Endothelial cell (in vitro differentiated cells): Measurements from ENCODE around the gene GOSR1. TPM values are rescaled to one million over a fixed set of nuclear protein-coding genes. Genes with fewer than 3 reads are reported as not detected.
"Not testable (repeated sequence)": the region's sequence is repeated elsewhere in the genome, so short reads cannot be mapped to it uniquely, and the experiment has no call there.

ENCODE experiments used
- DNase-seq: peaks from one replicate; pipeline ENCODE4 v3.0.0; 2021; ENCODE audit warnings: low spot score
- H3K27ac Mint-ChIP-seq: one replicate; pipeline ENCODE4 v1.8.0; 2021; ENCODE audit warnings: mixed read lengths, inconsistent platforms; ENCODE audit not compliant: unreplicated experiment
- H3K27me3 Mint-ChIP-seq: one replicate; pipeline ENCODE4 v1.8.0; 2021; ENCODE audit warnings: mild to moderate bottlenecking, moderate library complexity, mixed read lengths, inconsistent platforms; ENCODE audit not compliant: unreplicated experiment
- H3K36me3 Mint-ChIP-seq: one replicate; pipeline ENCODE4 v1.8.0; 2021; ENCODE audit warnings: mild to moderate bottlenecking, low read depth, mixed read lengths, inconsistent platforms; ENCODE audit not compliant: unreplicated experiment
- H3K4me1 Mint-ChIP-seq: one replicate; pipeline ENCODE4 v1.8.0; 2021; ENCODE audit warnings: mild to moderate bottlenecking, mixed read lengths, inconsistent platforms; ENCODE audit not compliant: unreplicated experiment
- H3K4me3 Mint-ChIP-seq: one replicate; pipeline ENCODE4 v1.8.0; 2021; ENCODE audit warnings: mild to moderate bottlenecking, mixed read lengths, inconsistent platforms; ENCODE audit not compliant: unreplicated experiment
- H3K9me3 Mint-ChIP-seq: one replicate; pipeline ENCODE4 v1.8.0; 2021; ENCODE audit warnings: mixed read lengths, inconsistent platforms; ENCODE audit not compliant: unreplicated experiment
- CTCF ChIP-seq: fragments of 200-600 bp; sonication (generic); IDR thresholded peaks from one replicate; pipeline ENCODE4 v1.5.0; 2021; ENCODE audit warnings: antibody characterized with exemption; ENCODE audit not compliant: unreplicated experiment
- total RNA-seq: library from RNA; stranded (reverse); fragmentation: NEBNext Ultra II Directional; extraction: Animal tissue kit (Norgen Biotek cat#: 25700); gene quantifications from one replicate; pipeline ENCODE4 v1.2.1, GENCODE V29; 2021; ENCODE audit not compliant: unreplicated experiment

Gene GOSR1
- total RNA-seq, 1 donor from 2014 or later: 47.5 TPM

GRCh38 chr17:30443721-30444120, 33.5 kb upstream of the GOSR1 start:
- no peak for DNase-seq
- Mint-ChIP-seq H3K27ac (no peak overlapping the region), H3K4me1 (peaks cover 2% of the 10 kb centered on the region), H3K4me3 (no peak overlapping the region), H3K36me3 (peaks cover 15% of the 10 kb centered on the region), H3K27me3 (no peaks in the 10 kb centered on the region), H3K9me3 (no peaks in the 10 kb centered on the region)
- no peak for TF ChIP-seq CTCF

- DNase-seq, H3K27ac Mint-ChIP-seq, H3K4me1 Mint-ChIP-seq, H3K27me3 Mint-ChIP-seq, H3K9me3 Mint-ChIP-seq: not testable (repeated sequence)
- H3K36me3 Mint-ChIP-seq: peaks cover 15% of the 10 kb centered on the region
- H3K4me3 Mint-ChIP-seq: peak overlapping the region; percentile 51
Observed at GRCh38 chr17:30446640-30447039, 30.6 kb upstream of the GOSR1 start.

- no peak for DNase-seq
- Mint-ChIP-seq H3K4me1 (peaks cover 2% of the 10 kb centered on the region), H3K27ac (no peak overlapping the region), H3K9me3 (no peaks in the 10 kb centered on the region), H3K36me3 (peaks cover 33% of the 10 kb centered on the region), H3K27me3 (peaks cover 2% of the 10 kb centered on the region), H3K4me3 (no peak overlapping the region)
- no peak for TF ChIP-seq CTCF
Observed at GRCh38 chr17:30449480-30449879, 27.7 kb upstream of the GOSR1 start.

GRCh38 chr17:30450125-30451027, 26.8 kb upstream of the GOSR1 start:
- no peak for DNase-seq
- Mint-ChIP-seq H3K4me3 (no peak overlapping the region), H3K9me3 (no peaks in the 10 kb centered on the region), H3K36me3 (peaks cover 31% of the 10 kb centered on the region), H3K27me3 (peaks cover 2% of the 10 kb centered on the region), H3K27ac (no peak overlapping the region), H3K4me1 (peaks cover 2% of the 10 kb centered on the region)
- no peak for TF ChIP-seq CTCF

GRCh38 chr17:30454635-30455034, 22.6 kb upstream of the GOSR1 start:
- peaks cover 34% of the 10 kb centered on the region for H3K36me3 Mint-ChIP-seq
- peaks cover 3% of the 10 kb centered on the region for H3K4me1 Mint-ChIP-seq

More at GRCh38 chr17:30454635-30455034, 22.6 kb upstream of the GOSR1 start:
- DNase-seq: no peak
- no peak for TF ChIP-seq CTCF
- H3K4me3 Mint-ChIP-seq: peak overlapping the region; percentile 42
- H3K9me3 Mint-ChIP-seq: no peaks in the 10 kb centered on the region
- peaks cover 2% of the 10 kb centered on the region for H3K27me3 Mint-ChIP-seq
- H3K27ac Mint-ChIP-seq: no peak overlapping the region
